K562 (cell line): Measurements from ENCODE around the gene NMRK1.

Experiments used
- NFYB ChIP-seq: IDR thresholded peaks from 2 replicates; pipeline ENCODE4 v1.6.1; 2011; ENCODE audit warnings: mild to moderate bottlenecking, moderate library complexity; ENCODE audit not compliant: insufficient read length; ENCODE audit errors: extremely low read depth
- RAD21 ChIP-seq, 2 experiments: fragments of 250-450 bp in 1 of 2; fragments of 450-650 bp in 1 of 2; sonication (Bioruptor Pico) in 1 of 2; formaldehyde crosslinking in 1 of 2; IDR thresholded peaks in 1 of 2; conservative IDR thresholded peaks in 1 of 2; 2 replicates each; pipeline versions ENCODE4 v1.4.0 to v1.8.0; 2020 to 2022; ENCODE audit warnings: mild to moderate bottlenecking in 2 of 2, moderate library complexity in 1 of 2
- ZBTB1 ChIP-seq: sonication (generic); formaldehyde crosslinking; IDR thresholded peaks from 2 replicates; pipeline ENCODE4 v1.8.1; 2023; ENCODE audit warnings: missing genetic modification reagents, low read depth, mild to moderate bottlenecking, borderline replicate concordance
- ZNF699 ChIP-seq: fragments of 250-450 bp; sonication (Bioruptor Pico); IDR thresholded peaks from 2 replicates; pipeline ENCODE4 v1.8.0; 2021; ENCODE audit warnings: mild to moderate bottlenecking, moderate library complexity; ENCODE audit not compliant: insufficient replicate concordance
- TF ChIP-seq, protein P1 (sequence below), 2 experiments: fragments of 450-650 bp in 1 of 2; sonication (generic) in 1 of 2; formaldehyde crosslinking in 1 of 2; IDR thresholded peaks; 2 replicates each; pipeline versions ENCODE4 v1.7.1 to v1.9.0; 2016 to 2022; ENCODE audit warnings: inconsistent platforms in 1 of 2, mild to moderate bottlenecking in 1 of 2, missing genetic modification reagents in 1 of 2

DNA sequence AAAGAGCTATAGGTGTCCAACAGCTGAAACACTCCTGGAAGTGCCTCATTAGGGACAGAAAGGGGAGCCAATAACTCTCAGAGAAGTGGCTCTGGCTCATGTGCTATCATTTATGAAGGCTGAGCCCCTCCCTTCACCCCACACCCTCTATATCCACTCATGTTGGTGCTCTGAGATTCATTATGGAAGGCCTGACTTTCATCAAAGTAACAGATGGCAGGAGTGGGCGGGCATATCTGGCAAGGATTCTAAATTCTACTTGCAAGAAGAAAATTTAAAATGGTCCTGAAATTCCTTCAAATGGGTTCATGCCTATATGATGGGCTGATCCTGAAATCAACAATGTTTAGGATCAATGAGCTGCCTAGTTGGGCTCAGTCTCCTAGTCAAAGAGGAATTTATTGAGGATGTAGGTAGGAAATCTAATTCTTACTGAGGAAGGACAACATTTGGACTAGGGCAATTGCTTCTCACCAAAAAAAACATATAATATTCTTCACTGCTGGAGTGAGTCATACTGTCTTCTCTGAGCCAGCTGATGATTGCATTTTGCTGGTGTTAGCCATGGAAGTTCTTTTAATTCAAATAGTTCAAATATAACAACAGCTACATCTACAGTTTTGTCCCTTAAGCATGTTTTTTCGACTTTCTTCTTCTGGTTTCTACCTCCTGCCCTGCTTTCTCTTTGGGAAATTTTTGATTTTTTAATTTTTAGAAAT, 23.5 kb downstream of the NMRK1 start:
- TF ChIP-seq ZNF699 (no peak), RAD21 (CRISPR knock-in tag; conservative IDR thresholded peaks at IDR 0.05 in 1 of 2, IDR thresholded peaks at IDR 0.05 in 1 of 2) (no peak), NFYB (no peak), ZBTB1 (CRISPR knock-in tag) (no peak)
- TF ChIP-seq, protein P1, sequence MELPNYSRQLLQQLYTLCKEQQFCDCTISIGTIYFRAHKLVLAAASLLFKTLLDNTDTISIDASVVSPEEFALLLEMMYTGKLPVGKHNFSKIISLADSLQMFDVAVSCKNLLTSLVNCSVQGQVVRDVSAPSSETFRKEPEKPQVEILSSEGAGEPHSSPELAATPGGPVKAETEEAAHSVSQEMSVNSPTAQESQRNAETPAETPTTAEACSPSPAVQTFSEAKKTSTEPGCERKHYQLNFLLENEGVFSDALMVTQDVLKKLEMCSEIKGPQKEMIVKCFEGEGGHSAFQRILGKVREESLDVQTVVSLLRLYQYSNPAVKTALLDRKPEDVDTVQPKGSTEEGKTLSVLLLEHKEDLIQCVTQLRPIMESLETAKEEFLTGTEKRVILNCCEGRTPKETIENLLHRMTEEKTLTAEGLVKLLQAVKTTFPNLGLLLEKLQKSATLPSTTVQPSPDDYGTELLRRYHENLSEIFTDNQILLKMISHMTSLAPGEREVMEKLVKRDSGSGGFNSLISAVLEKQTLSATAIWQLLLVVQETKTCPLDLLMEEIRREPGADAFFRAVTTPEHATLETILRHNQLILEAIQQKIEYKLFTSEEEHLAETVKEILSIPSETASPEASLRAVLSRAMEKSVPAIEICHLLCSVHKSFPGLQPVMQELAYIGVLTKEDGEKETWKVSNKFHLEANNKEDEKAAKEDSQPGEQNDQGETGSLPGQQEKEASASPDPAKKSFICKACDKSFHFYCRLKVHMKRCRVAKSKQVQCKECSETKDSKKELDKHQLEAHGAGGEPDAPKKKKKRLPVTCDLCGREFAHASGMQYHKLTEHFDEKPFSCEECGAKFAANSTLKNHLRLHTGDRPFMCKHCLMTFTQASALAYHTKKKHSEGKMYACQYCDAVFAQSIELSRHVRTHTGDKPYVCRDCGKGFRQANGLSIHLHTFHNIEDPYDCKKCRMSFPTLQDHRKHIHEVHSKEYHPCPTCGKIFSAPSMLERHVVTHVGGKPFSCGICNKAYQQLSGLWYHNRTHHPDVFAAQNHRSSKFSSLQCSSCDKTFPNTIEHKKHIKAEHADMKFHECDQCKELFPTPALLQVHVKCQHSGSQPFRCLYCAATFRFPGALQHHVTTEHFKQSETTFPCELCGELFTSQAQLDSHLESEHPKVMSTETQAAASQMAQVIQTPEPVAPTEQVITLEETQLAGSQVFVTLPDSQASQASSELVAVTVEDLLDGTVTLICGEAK (IDR thresholded peaks at IDR 0.05), result no peak
- TF ChIP-seq, protein P1 (CRISPR knock-in tag; IDR thresholded peaks at IDR 0.05), result no peak
